ENCODE data around the gene OR5AP2. TPM values are rescaled to one million over a fixed set of nuclear protein-coding genes. Genes with fewer than 3 reads are reported as not detected.
"Not testable (repeated sequence)": the region's sequence is repeated elsewhere in the genome, so short reads cannot be mapped to it uniquely, and the experiment has no call there.

OR5AP2 gene
- total and polyA plus RNA-seq, 2 donors from 2014 or later, result not detected

DNA sequence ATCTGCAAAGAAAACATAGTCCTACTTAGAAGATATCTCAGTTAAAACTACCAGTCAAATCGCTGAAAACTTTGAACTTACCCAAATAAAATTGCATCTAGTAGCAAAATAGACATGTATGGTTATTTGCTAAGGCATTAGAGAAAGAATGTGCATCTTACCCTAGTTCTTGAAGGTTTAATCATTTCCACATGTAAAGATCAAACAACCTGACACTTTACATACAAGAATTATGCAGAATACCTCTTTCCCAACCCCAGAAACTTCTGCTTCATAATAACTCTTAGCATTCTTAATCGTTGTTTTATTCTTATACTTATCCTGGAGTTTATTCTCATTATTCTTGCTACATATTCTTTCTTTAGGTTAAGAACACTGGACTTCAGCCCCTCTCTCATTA lies 9.9 kb downstream of the OR5AP2 start:
- H3K4me3 ChIP-seq (ENCODE audit: low read length in 3 of 3), result no peak overlapping the region
- H3K9ac ChIP-seq (ENCODE audit: low read length in 3 of 3), result no peak overlapping the region
- DNase-seq (no peak), FAIRE-seq (no peak)
- no peak overlapping the region for H3K27ac ChIP-seq (ENCODE audit: low read depth in 2 of 2, low read length in 2 of 2)
- intact Hi-C loops (cut with DNase I), result no loop called here
- H3K4me1 ChIP-seq (ENCODE audit: control insufficient read depth in 2 of 3, insufficient read depth in 2 of 3, low read depth in 1 of 3, low read length in 3 of 3), result no peaks in the 10 kb centered on the region
- TF ChIP-seq CTCF (IDR thresholded peaks at IDR 0.05; ENCODE audit: borderline replicate concordance, extremely low read depth, insufficient read depth), result no peak
- H3K9me3 ChIP-seq (ENCODE audit: control insufficient read depth in 2 of 3, insufficient read depth in 1 of 3, low read length in 3 of 3), result no peaks in the 10 kb centered on the region
- no peaks in the 10 kb centered on the region for H3K27me3 ChIP-seq (ENCODE audit: control insufficient read depth, insufficient read depth, low read length)
- H3K36me3 ChIP-seq (ENCODE audit: control insufficient read depth in 2 of 3, insufficient read depth in 3 of 3, low read length in 3 of 3), result no peaks in the 10 kb centered on the region

- FAIRE-seq (no peak), DNase-seq (no peak)
- Histone ChIP-seq H3K4me3 (ENCODE audit: low read length in 3 of 3) (no peak overlapping the region), H3K27me3 (ENCODE audit: control insufficient read depth, insufficient read depth, low read length) (no peaks in the 10 kb centered on the region), H3K27ac (ENCODE audit: low read depth in 2 of 2, low read length in 2 of 2) (no peak overlapping the region), H3K36me3 (ENCODE audit: control insufficient read depth in 2 of 3, insufficient read depth in 3 of 3, low read length in 3 of 3) (no peaks in the 10 kb centered on the region), H3K9ac (ENCODE audit: low read length in 3 of 3) (no peak overlapping the region), H3K9me3 (ENCODE audit: control insufficient read depth in 2 of 3, insufficient read depth in 1 of 3, low read length in 3 of 3) (no peaks in the 10 kb centered on the region), H3K4me1 (ENCODE audit: control insufficient read depth in 2 of 3, insufficient read depth in 2 of 3, low read depth in 1 of 3, low read length in 3 of 3) (no peaks in the 10 kb centered on the region)
- intact Hi-C loops (cut with DNase I), result no loop called here
- TF ChIP-seq CTCF (IDR thresholded peaks at IDR 0.05; ENCODE audit: borderline replicate concordance, extremely low read depth, insufficient read depth), result no peak
Measured at GRCh38 chr11:56625946-56626345, 16.3 kb downstream of the OR5AP2 start.

DNA sequence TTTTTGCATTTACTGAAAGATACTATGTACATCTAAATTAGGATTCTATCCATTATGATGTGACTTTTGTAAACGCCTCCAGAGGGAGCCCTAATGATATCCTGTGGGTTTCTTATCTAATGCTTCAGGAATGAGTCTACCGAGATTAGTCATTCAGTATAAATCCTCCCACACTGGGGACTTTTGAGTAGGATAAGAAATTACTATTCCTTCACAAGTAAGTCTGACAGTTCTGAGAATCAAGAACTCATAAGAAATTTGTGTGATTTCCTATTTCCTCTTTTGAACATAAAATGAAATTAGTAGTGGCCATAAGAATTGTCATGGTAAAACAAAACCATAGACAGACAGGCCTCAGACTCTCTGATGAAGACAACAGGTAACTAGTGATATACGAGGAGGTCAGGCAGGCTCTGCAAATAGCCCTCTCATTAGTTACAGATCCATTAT lies 17.6 kb downstream of the OR5AP2 start:
- Histone ChIP-seq H3K9ac (ENCODE audit: low read length in 3 of 3) (no peak overlapping the region), H3K27me3 (ENCODE audit: control insufficient read depth, insufficient read depth, low read length) (no peaks in the 10 kb centered on the region), H3K4me1 (ENCODE audit: control insufficient read depth in 2 of 3, insufficient read depth in 2 of 3, low read depth in 1 of 3, low read length in 3 of 3) (no peaks in the 10 kb centered on the region), H3K27ac (ENCODE audit: low read depth in 2 of 2, low read length in 2 of 2) (no peak overlapping the region), H3K4me3 (ENCODE audit: low read length in 3 of 3) (no peak overlapping the region), H3K9me3 (ENCODE audit: control insufficient read depth in 2 of 3, insufficient read depth in 1 of 3, low read length in 3 of 3) (no peaks in the 10 kb centered on the region), H3K36me3 (ENCODE audit: control insufficient read depth in 2 of 3, insufficient read depth in 3 of 3, low read length in 3 of 3) (no peaks in the 10 kb centered on the region)
- intact Hi-C loops (cut with DNase I), result no loop called here
- FAIRE-seq, result peak; percentile 68
- peak in 2 of 5 donors; percentile 32 to 58 for DNase-seq
- peak; percentile 34 for TF ChIP-seq CTCF (IDR thresholded peaks at IDR 0.05; ENCODE audit: borderline replicate concordance, extremely low read depth, insufficient read depth)

DNA sequence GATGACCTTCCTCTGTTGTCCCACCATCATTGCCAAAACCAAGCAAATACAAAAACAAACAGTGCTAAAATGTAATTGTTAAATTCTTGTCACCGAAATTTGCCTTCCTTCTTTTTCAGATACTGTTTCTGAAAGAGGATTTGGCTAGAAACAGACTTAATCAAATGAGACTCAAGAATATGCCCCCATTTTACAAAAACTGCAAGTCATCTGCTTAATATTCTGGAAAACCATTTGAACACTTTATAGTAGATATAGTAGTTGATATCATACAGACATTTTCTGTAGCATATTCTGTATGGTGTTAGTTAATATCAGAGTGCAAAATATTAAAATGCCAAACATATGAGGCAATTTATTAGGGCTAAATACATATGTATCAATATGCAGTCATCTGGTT lies 31.1 kb downstream of the OR5AP2 start:
- no peaks in the 10 kb centered on the region for H3K36me3 ChIP-seq (ENCODE audit: control insufficient read depth in 2 of 3, insufficient read depth in 3 of 3, low read length in 3 of 3)
- H3K9ac ChIP-seq (ENCODE audit: low read length in 3 of 3), result no peak overlapping the region
- no peaks in the 10 kb centered on the region for H3K4me1 ChIP-seq (ENCODE audit: control insufficient read depth in 2 of 3, insufficient read depth in 2 of 3, low read depth in 1 of 3, low read length in 3 of 3)
- intact Hi-C loops (cut with DNase I), result no loop called here
- no peaks in the 10 kb centered on the region for H3K9me3 ChIP-seq (ENCODE audit: control insufficient read depth in 2 of 3, insufficient read depth in 1 of 3, low read length in 3 of 3)
- no peaks in the 10 kb centered on the region for H3K27me3 ChIP-seq (ENCODE audit: control insufficient read depth, insufficient read depth, low read length)
- DNase-seq (no peak), FAIRE-seq (no peak)
- H3K27ac ChIP-seq (ENCODE audit: low read depth in 2 of 2, low read length in 2 of 2), result no peak overlapping the region
- TF ChIP-seq CTCF (IDR thresholded peaks at IDR 0.05; ENCODE audit: borderline replicate concordance, extremely low read depth, insufficient read depth), result no peak
- H3K4me3 ChIP-seq (ENCODE audit: low read length in 3 of 3), result no peak overlapping the region

DNA sequence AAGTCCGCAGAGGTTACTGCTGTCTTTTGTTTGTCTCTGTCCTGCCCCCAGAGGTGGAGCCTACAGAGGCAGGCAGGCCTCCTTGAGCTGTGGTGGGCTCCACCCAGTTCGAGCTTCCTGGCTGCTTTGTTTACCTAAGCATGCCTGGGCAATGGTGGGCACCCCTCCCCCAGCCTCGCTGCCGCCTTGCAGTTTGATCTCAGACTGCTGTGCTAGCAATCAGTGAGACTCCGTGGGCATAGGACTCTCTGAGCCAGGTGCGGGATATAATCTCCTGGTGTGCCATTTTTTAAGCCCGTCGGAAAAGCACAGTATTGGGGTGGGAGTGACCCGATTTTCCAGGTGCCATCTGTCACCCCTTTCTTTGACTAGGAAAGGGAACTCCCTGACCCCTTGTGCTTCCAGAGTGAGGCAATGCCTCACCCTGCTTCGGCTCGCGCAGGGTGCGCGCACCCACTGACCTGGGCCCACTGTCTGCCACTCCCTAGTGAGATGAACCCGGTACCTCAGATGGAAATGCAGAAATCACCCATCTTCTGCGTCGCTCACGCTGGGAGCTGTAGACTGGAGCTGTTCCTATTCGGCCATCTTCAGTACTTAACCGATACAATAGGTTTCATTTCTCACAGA lies 50.0 kb downstream of the OR5AP2 start:
- H3K9ac ChIP-seq (ENCODE audit: low read length in 3 of 3); H3K27ac ChIP-seq (ENCODE audit: low read depth in 2 of 2, low read length in 2 of 2); H3K4me3 ChIP-seq (ENCODE audit: low read length in 3 of 3); H3K27me3 ChIP-seq (ENCODE audit: control insufficient read depth, insufficient read depth, low read length); H3K36me3 ChIP-seq (ENCODE audit: control insufficient read depth in 2 of 3, insufficient read depth in 3 of 3, low read length in 3 of 3); H3K9me3 ChIP-seq (ENCODE audit: control insufficient read depth in 2 of 3, insufficient read depth in 1 of 3, low read length in 3 of 3); FAIRE-seq; H3K4me1 ChIP-seq (ENCODE audit: control insufficient read depth in 2 of 3, insufficient read depth in 2 of 3, low read depth in 1 of 3, low read length in 3 of 3); intact Hi-C loops (cut with DNase I); DNase-seq: not testable (repeated sequence)
